Lung microvascular endothelial cell (primary cell): Measurements from ENCODE around the gene PIK3C2G. TPM values are rescaled to one million over a fixed set of nuclear protein-coding genes. Genes with fewer than 3 reads are reported as not detected.
"Not testable (repeated sequence)": the region's sequence is repeated elsewhere in the genome, so short reads cannot be mapped to it uniquely, and the experiment has no call there.

Experiments
- DNase-seq, 2 donors: peaks; one replicate each; pipeline versions ENCODE4 v3.0.0 to v3.0.0-alpha.2; 2010; ENCODE audit warnings: low read depth in 2 of 2
- total RNA-seq: library from RNA; depleted of rRNA; stranded (reverse); fragments of >200 nt; gene quantifications from 2 replicates; pipeline ENCODE4 v1.2.1, GENCODE V29; 2014

PIK3C2G gene
- total RNA-seq, 1 donor from 2014 or later, result 2.0 TPM

- DNase-seq, result no peak
These were observed 207.1 kb downstream of the PIK3C2G start for GRCh38 chr12:18468246-18469075.

GRCh38 chr12:18470251-18470650 lies 208.9 kb downstream of the PIK3C2G start:
- no peak for DNase-seq

- no peak for DNase-seq
These were observed 211.0 kb downstream of the PIK3C2G start for GRCh38 chr12:18472304-18472703.

- DNase-seq, result no peak
These were observed 211.5 kb downstream of the PIK3C2G start for GRCh38 chr12:18472806-18473205.

GRCh38 chr12:18476861-18477260 lies 215.5 kb downstream of the PIK3C2G start:
- no peak for DNase-seq

GRCh38 chr12:18479256-18479655 lies 217.9 kb downstream of the PIK3C2G start:
- no peak for DNase-seq

GRCh38 chr12:18482601-18483120 lies 221.3 kb downstream of the PIK3C2G start:
- no peak for DNase-seq

- DNase-seq, result peak in 1 of 2 donors; percentile 25
These were observed 222.5 kb downstream of the PIK3C2G start for GRCh38 chr12:18483698-18484325.

- DNase-seq, result no peak
These were observed 224.7 kb downstream of the PIK3C2G start for GRCh38 chr12:18486036-18486435.

GRCh38 chr12:18487509-18487908 lies 226.2 kb downstream of the PIK3C2G start:
- DNase-seq, result no peak

- DNase-seq, result peak in 1 of 2 donors; percentile 2
These were observed 231.2 kb downstream of the PIK3C2G start for GRCh38 chr12:18492372-18493025.

- DNase-seq, result peak in 1 of 2 donors; percentile 66
These were observed 234.8 kb downstream of the PIK3C2G start for GRCh38 chr12:18496156-18496555.

- not testable (repeated sequence) for DNase-seq
These were observed 238.8 kb downstream of the PIK3C2G start for GRCh38 chr12:18500160-18500574.

GRCh38 chr12:18500736-18501135 lies 239.4 kb downstream of the PIK3C2G start:
- DNase-seq, result not testable (repeated sequence)

- DNase-seq, result no peak
These were observed 241.2 kb downstream of the PIK3C2G start for GRCh38 chr12:18502422-18502968.

- no peak for DNase-seq
These were observed 260.1 kb downstream of the PIK3C2G start for GRCh38 chr12:18521461-18521860.

- no peak for DNase-seq
These were observed 261.5 kb downstream of the PIK3C2G start for GRCh38 chr12:18522806-18523205.

- not testable (repeated sequence) for DNase-seq
These were observed 281.2 kb downstream of the PIK3C2G start for GRCh38 chr12:18542497-18542896.

- peak in 1 of 2 donors; percentile 2 for DNase-seq
These were observed 285.1 kb downstream of the PIK3C2G start for GRCh38 chr12:18546399-18546798.

GRCh38 chr12:18549598-18549997 lies 288.3 kb downstream of the PIK3C2G start:
- DNase-seq, result no peak

- no peak for DNase-seq
These were observed 289.8 kb downstream of the PIK3C2G start for GRCh38 chr12:18551106-18551505.

- no peak for DNase-seq
These were observed 290.4 kb downstream of the PIK3C2G start for GRCh38 chr12:18551701-18552100.
